H1 (cell line): ENCODE data around the gene TGFB2. TPM values are rescaled to one million over a fixed set of nuclear protein-coding genes. Genes with fewer than 3 reads are reported as not detected.

Source experiments
- CTCF ChIA-PET: fragments of 300-600 bp; sonication (Branson Sonifier 250); formaldehyde crosslinking; loops from one replicate; lab custom pipeline; 2021; ENCODE audit not compliant: partially characterized antibody; lab: Charles Lee
- POLR2A ChIA-PET: fragments of 300-600 bp; sonication (Branson Sonifier 250); formaldehyde crosslinking; loops from one replicate; lab custom pipeline; 2021; ENCODE audit warnings: inconsistent platforms; ENCODE audit not compliant: partially characterized antibody; lab: Charles Lee
- DNase-seq, 2 experiments: peaks; one replicate each; pipeline versions ENCODE4 v3.0.0 to v3.0.0-alpha.2; 2010 to 2022; ENCODE audit warnings: low spot score in 2 of 2, low read depth in 1 of 2, mixed read lengths in 1 of 2
- FAIRE-seq: peaks from 2 replicates; lab custom pipeline; 2011; peaks lifted over from hg19 to GRCh38; lab: Jason Lieb, UNC
- H2AFZ ChIP-seq: 2 replicates; pipeline ENCODE4 v1.8.1; 2012; ENCODE audit warnings: low read length, inconsistent platforms
- H2AK5ac ChIP-seq: 2 replicates; pipeline ENCODE4 v1.6.1; 2013; ENCODE audit warnings: low read depth, low read length
- H2BK120ac ChIP-seq: replicated peaks from 2 replicates; pipeline ENCODE3; 2013; ENCODE audit warnings: low read depth, low read length, inconsistent platforms
- H2BK12ac ChIP-seq: 2 replicates; pipeline ENCODE4 v1.6.1; 2013; ENCODE audit warnings: low read depth, low read length
- H2BK15ac ChIP-seq: 2 replicates; pipeline ENCODE4 v1.6.1; 2013; ENCODE audit warnings: low read length
- H2BK20ac ChIP-seq: 2 replicates; pipeline ENCODE4 v1.6.1; 2013; ENCODE audit warnings: low read length
- H2BK5ac ChIP-seq: 2 replicates; pipeline ENCODE4 v1.6.1; 2013; ENCODE audit warnings: low read depth, low read length
- H3K14ac ChIP-seq: 2 replicates; pipeline ENCODE4 v1.6.1; 2013; ENCODE audit warnings: inconsistent platforms; ENCODE audit not compliant: insufficient read length
- H3K18ac ChIP-seq: 2 replicates; pipeline ENCODE4 v1.6.1; 2013; ENCODE audit warnings: low read length; ENCODE audit errors: extremely low read depth
- H3K23ac ChIP-seq: 2 replicates; pipeline ENCODE4 v1.6.1; 2013; ENCODE audit warnings: inconsistent platforms; ENCODE audit not compliant: insufficient read length
- H3K23me2 ChIP-seq: 2 replicates; pipeline ENCODE4 v1.6.1; 2013; ENCODE audit warnings: low read depth, low read length
- H3K27ac ChIP-seq: 2 replicates; pipeline ENCODE4 v1.6.1; 2011; ENCODE audit warnings: low read depth, low read length, inconsistent platforms
- H3K27me3 ChIP-seq, 4 experiments: replicated peaks in 1 of 4; 1 replicate in 1 of 4; 2 replicates in 3 of 4; pipeline versions ENCODE4 v1.6.1 to v1.8.1; 2011 to 2013; ENCODE audit warnings: low read length in 3 of 4, mild to moderate bottlenecking in 3 of 4, inconsistent platforms in 2 of 4, mixed read lengths in 2 of 4, moderate library complexity in 1 of 4; ENCODE audit not compliant: control insufficient read depth in 3 of 4, insufficient read depth in 3 of 4; ENCODE audit errors: extremely low read depth in 1 of 4
- H3K36me3 ChIP-seq, 4 experiments: 2 replicates each; pipeline versions ENCODE4 v1.6.1 to v1.8.1; 2011 to 2013; ENCODE audit warnings: mild to moderate bottlenecking in 4 of 4, low read length in 3 of 4, moderate library complexity in 2 of 4, control low read depth in 1 of 4, inconsistent platforms in 1 of 4; ENCODE audit not compliant: insufficient read depth in 4 of 4, control insufficient read depth in 2 of 4
- H3K4ac ChIP-seq: replicated peaks from 2 replicates; pipeline ENCODE3; 2013; ENCODE audit warnings: low read length, low read depth, mixed read lengths, inconsistent platforms; ENCODE audit not compliant: insufficient read length
- H3K4me1 ChIP-seq, 4 experiments: replicated peaks in 1 of 4; 1 replicate in 1 of 4; 2 replicates in 3 of 4; pipeline versions ENCODE4 v1.6.1 to v1.8.1; 2011 to 2013; ENCODE audit warnings: low read length in 3 of 4, inconsistent platforms in 2 of 4, mixed read lengths in 1 of 4; ENCODE audit not compliant: insufficient read depth in 4 of 4, control insufficient read depth in 3 of 4
- H3K4me2 ChIP-seq, 2 experiments: 2 replicates each; pipeline versions ENCODE4 v1.6.1 to v1.8.1; 2011 to 2013; ENCODE audit warnings: low read depth in 2 of 2, low read length in 2 of 2, control low read depth in 1 of 2, inconsistent platforms in 1 of 2, mild to moderate bottlenecking in 1 of 2; ENCODE audit not compliant: insufficient read depth in 1 of 2
- H3K4me3 ChIP-seq, 4 experiments: fragments of 200-600, 300-600 bp in 1 of 4; sonication (generic), shearing (Covaris generic), sonication (Bioruptor Twin) in 1 of 4; 2 replicates each; pipeline versions ENCODE4 v1.5.1 to v1.8.1; 2011 to 2016; ENCODE audit warnings: low read length in 4 of 4, low read depth in 3 of 4, control low read depth in 2 of 4, inconsistent platforms in 2 of 4, mild to moderate bottlenecking in 2 of 4, mixed read lengths in 1 of 4, moderate library complexity in 1 of 4; ENCODE audit not compliant: insufficient read depth in 2 of 4; ENCODE audit errors: extremely low read depth in 1 of 4
- H3K56ac ChIP-seq: replicated peaks from 2 replicates; pipeline ENCODE3; 2013; ENCODE audit warnings: low read depth, mild to moderate bottlenecking, mixed read lengths, low read length, inconsistent platforms; ENCODE audit not compliant: insufficient read length
- H3K79me1 ChIP-seq: 2 replicates; pipeline ENCODE4 v1.6.1; 2013; ENCODE audit warnings: low read depth, low read length, control low read depth
- H3K79me2 ChIP-seq, 2 experiments: 2 replicates each; pipeline versions ENCODE4 v1.6.1 to v1.8.1; 2012 to 2013; ENCODE audit warnings: low read length in 2 of 2, mild to moderate bottlenecking in 2 of 2, inconsistent platforms in 1 of 2; ENCODE audit not compliant: insufficient read depth in 2 of 2, control insufficient read depth in 1 of 2
- H3K9ac ChIP-seq, 4 experiments: replicated peaks in 1 of 4; 1 replicate in 1 of 4; 2 replicates in 3 of 4; pipeline versions ENCODE4 v1.6.1 to v1.8.1; 2011 to 2013; ENCODE audit warnings: low read depth in 3 of 4, low read length in 3 of 4, control low read depth in 2 of 4, mild to moderate bottlenecking in 2 of 4, moderate library complexity in 2 of 4, inconsistent platforms in 1 of 4; ENCODE audit errors: extremely low read depth in 1 of 4
- H3K9me3 ChIP-seq, 2 experiments: 2 replicates each; pipeline versions ENCODE4 v1.6.1 to v1.8.1; 2012 to 2013; ENCODE audit warnings: mild to moderate bottlenecking in 2 of 2, moderate library complexity in 2 of 2, control low read depth in 1 of 2, inconsistent platforms in 1 of 2, low read depth in 1 of 2, low read length in 1 of 2, mixed read lengths in 1 of 2; ENCODE audit not compliant: insufficient read depth in 2 of 2
- H4K20me1 ChIP-seq, 2 experiments: replicated peaks in 1 of 2; 2 replicates each; pipeline versions ENCODE3 to v1.8.1; 2011 to 2013; ENCODE audit warnings: inconsistent platforms in 2 of 2, low read length in 2 of 2, mild to moderate bottlenecking in 1 of 2; ENCODE audit not compliant: insufficient read depth in 2 of 2, control insufficient read depth in 1 of 2
- H4K5ac ChIP-seq: 2 replicates; pipeline ENCODE4 v1.6.1; 2013; ENCODE audit warnings: low read length, low read depth, mixed read lengths, inconsistent platforms; ENCODE audit not compliant: insufficient read length
- H4K8ac ChIP-seq: 2 replicates; pipeline ENCODE4 v1.8.0; 2013; ENCODE audit warnings: mild to moderate bottlenecking, moderate library complexity, low read length, inconsistent platforms; ENCODE audit not compliant: insufficient read depth; ENCODE audit errors: extremely low read depth
- H4K91ac ChIP-seq: replicated peaks from 2 replicates; pipeline ENCODE3; 2013; ENCODE audit warnings: low read length, mixed read lengths, inconsistent platforms; ENCODE audit not compliant: insufficient read length
- CREB1 ChIP-seq: IDR thresholded peaks from 2 replicates; pipeline ENCODE4 v1.6.1; 2012; ENCODE audit warnings: inconsistent platforms
- EGR1 ChIP-seq: IDR thresholded peaks from 2 replicates; pipeline ENCODE4 v1.6.1; 2011; ENCODE audit warnings: low read depth, low read length, borderline replicate concordance
- NRF1 ChIP-seq: IDR thresholded peaks from 2 replicates; pipeline ENCODE4 v1.6.1; 2011; ENCODE audit warnings: mild to moderate bottlenecking, low read depth, low read length, improper control_type of control experiment
- SIN3A ChIP-seq, 2 experiments: IDR thresholded peaks in 1 of 2; conservative IDR thresholded peaks in 1 of 2; 2 replicates each; pipeline ENCODE4 v1.6.1; 2011 to 2012; ENCODE audit warnings: low read length in 2 of 2, improper control_type of control experiment in 1 of 2, low read depth in 1 of 2, mild to moderate bottlenecking in 1 of 2
- YY1 ChIP-seq: IDR thresholded peaks from 2 replicates; pipeline ENCODE4 v1.6.1; 2011; ENCODE audit warnings: low read depth, mild to moderate bottlenecking, low read length
- WGBS, 2 experiments: shearing (Covaris generic) in 1 of 2; methylation state at CpG; one replicate each; pipeline versions ENCODE4 v1.1.6 to v1.1.7; 2013 to 2015; ENCODE audit warnings: low lambda C conversion rate in 2 of 2, mixed read lengths in 2 of 2, inconsistent platforms in 1 of 2, low coverage in 1 of 2, missing lambda C conversion rate in 1 of 2; ENCODE audit not compliant: insufficient replicate concordance in 2 of 2, insufficient coverage in 1 of 2, insufficient read length in 1 of 2; ENCODE audit errors: extremely low coverage in 1 of 2, missing lambda C conversion rate in 1 of 2; 5-methylcytosine and 5-hydroxymethylcytosine counted together
- polyA plus RNA-seq, 7 experiments: library from polyadenylated mRNA; depleted of rRNA in 3 of 7; stranded (reverse) in 5 of 7; unstranded in 2 of 7; fragments of >200 nt in 5 of 7; fragments of 200-250 nt in 2 of 7; gene quantifications; 1 replicate in 5 of 7; 2 replicates in 1 of 7; 4 replicates in 1 of 7; pipeline versions ENCODE4 v1.2.1 to v1.2.3, GENCODE V29; 2011 to 2013; ENCODE audit warnings: missing spikeins in 2 of 7, mixed read lengths in 2 of 7
- total RNA-seq: library from RNA; stranded (reverse); fragmentation: NEBNext Ultra II Directional; extraction: Animal tissue kit (Norgen Biotek cat#: 25700); gene quantifications from 2 replicates; pipeline ENCODE4 v1.2.1, GENCODE V29; 2021

TGFB2 gene
- total and polyA plus RNA-seq, 2 of the 8 experiments (the other 6 are each of a cell fraction or from before 2014, with no cell fraction given), result 0.26 to 0.84 TPM

GRCh38 chr1:218413179-218413578 is 68.0 kb downstream of the TGFB2 start:
- no peak overlapping the region for H3K18ac ChIP-seq
- H2AFZ ChIP-seq, result no peak overlapping the region
- no peak overlapping the region for H3K23ac ChIP-seq
- no peak overlapping the region for H4K91ac ChIP-seq
- no peaks in the 10 kb centered on the region for H3K4me1 ChIP-seq
- H3K79me2 ChIP-seq, result no peaks in the 10 kb centered on the region
- H2BK120ac ChIP-seq, result no peak overlapping the region
- no peaks in the 10 kb centered on the region for H3K23me2 ChIP-seq
- no peak overlapping the region for H2BK15ac ChIP-seq
- H3K4me3 ChIP-seq, result no peak overlapping the region
- FAIRE-seq (no peak), DNase-seq (no peak)
- no peak overlapping the region for H3K9ac ChIP-seq
- no peak overlapping the region for H3K4ac ChIP-seq
- H3K36me3 ChIP-seq, result no peaks in the 10 kb centered on the region
- ChIA-PET POLR2A (no interaction called here), CTCF (interaction anchor here (1.1 kb wide), 1 partner anchor 973 kb away, joined by 3 read pairs; no protein-coding TSS in a partner anchor)
- H3K56ac ChIP-seq, result no peak overlapping the region
- H3K27me3 ChIP-seq, result no peaks in the 10 kb centered on the region
- no peak overlapping the region; the same call in 1 of the 2 replicates for H4K8ac ChIP-seq
- no peaks in the 10 kb centered on the region; a peak in 1 of 4 replicates for H3K9me3 ChIP-seq
- no peak overlapping the region for H4K5ac ChIP-seq
- no peaks in the 10 kb centered on the region for H4K20me1 ChIP-seq
- H3K14ac ChIP-seq, result no peak overlapping the region
- no peak overlapping the region for H3K27ac ChIP-seq
- no peak for TF ChIP-seq YY1
- TF ChIP-seq NRF1, result no peak
- no peak for TF ChIP-seq EGR1
- TF ChIP-seq CREB1, result no peak
- TF ChIP-seq SIN3A (conservative IDR thresholded peaks at IDR 0.05 in 1 of 2, IDR thresholded peaks at IDR 0.05 in 1 of 2; ENCODE audit: low read depth in 1 of 2, low read length in 2 of 2), result no peak
- no peak overlapping the region for H3K4me2 ChIP-seq
- 95% methylated on average over 10 of the region's 10 CpGs; no CpG with 5 or more reads in 1 of the 2 experiments for WGBS, 2 experiments
- no peaks in the 10 kb centered on the region for H3K79me1 ChIP-seq
- no peak overlapping the region for H2BK12ac ChIP-seq
- no peak overlapping the region for H2BK5ac ChIP-seq
- no peak overlapping the region for H2BK20ac ChIP-seq
- H2AK5ac ChIP-seq, result no peak overlapping the region
